Gastroesophageal sphincter (tissue), 4 donors: ENCODE data around the gene RDH16. TPM values are rescaled to one million over a fixed set of nuclear protein-coding genes. Genes with fewer than 3 reads are reported as not detected.
"Not testable (repeated sequence)": the region's sequence is repeated elsewhere in the genome, so short reads cannot be mapped to it uniquely, and the experiment has no call there.

Experiments used
- ATAC-seq: fragments of 150-250 bp; one replicate; pipeline ENCODE4 v1.9.1; 2016; ENCODE audit warnings: mild to moderate bottlenecking, moderate library complexity
- H3K27ac ChIP-seq, 4 donors: fragments of 200-600 bp; sonication (generic) in 3 of 4; 1 replicate in 3 of 4; 2 replicates in 1 of 4; pipeline ENCODE4 v1.5.1; 2016 to 2019
- H3K27me3 ChIP-seq: fragments of 200-600 bp; sonication (generic); one replicate; pipeline ENCODE4 v1.5.1; 2019
- H3K36me3 ChIP-seq, 2 donors: fragments of 200-600 bp; sonication (generic); one replicate each; pipeline ENCODE4 v1.5.1; 2019; ENCODE audit warnings: control low read depth in 1 of 2
- H3K4me1 ChIP-seq, 3 donors: fragments of 200-600 bp; sonication (generic); 1 replicate in 2 of 3; 2 replicates in 1 of 3; pipeline ENCODE4 v1.5.1; 2016 to 2019; ENCODE audit warnings: control low read depth in 2 of 3
- H3K4me3 ChIP-seq, 2 donors: fragments of 200-600 bp; sonication (generic); one replicate each; pipeline ENCODE4 v1.5.1; 2019; ENCODE audit warnings: mild to moderate bottlenecking in 1 of 2, moderate library complexity in 1 of 2
- H3K9me3 ChIP-seq, 3 donors: fragments of 200-600 bp; sonication (generic); one replicate each; pipeline ENCODE4 v1.5.1; 2017 to 2019; ENCODE audit warnings: control low read depth in 2 of 3
- EP300 ChIP-seq: sonication (generic); formaldehyde crosslinking; IDR thresholded peaks from one replicate; pipeline ENCODE4 v1.6.1; 2017; ENCODE audit warnings: antibody characterized with exemption, mild to moderate bottlenecking
- POLR2A ChIP-seq, 2 donors: fragments of 450-650 bp; IDR thresholded peaks; one replicate each; pipeline ENCODE4 v1.6.1; 2017; ENCODE audit warnings: antibody characterized with exemption in 2 of 2, mild to moderate bottlenecking in 2 of 2, moderate library complexity in 1 of 2
- POLR2AphosphoS5 ChIP-seq: sonication (generic); formaldehyde crosslinking; IDR thresholded peaks from one replicate; pipeline ENCODE4 v1.6.1; 2017; ENCODE audit warnings: antibody characterized with exemption
- WGBS, 2 donors: methylation state at CpG; one replicate each; pipeline ENCODE4 v1.1.5; 2018; ENCODE audit warnings: low coverage in 1 of 2; 5-methylcytosine and 5-hydroxymethylcytosine counted together
- total RNA-seq, 4 donors: library from RNA; depleted of rRNA; stranded (reverse); fragments of >200 nt; gene quantifications; one replicate each; pipeline ENCODE4 v1.1.0, GENCODE V29; 2016
- TF ChIP-seq, protein P1 (sequence below), 4 experiments: fragments of 200-600 bp in 2 of 4; fragments of 450-650 bp in 2 of 4; sonication (generic) in 1 of 4; IDR thresholded peaks; one replicate each; pipeline ENCODE4 v1.5.1; 2017 to 2019; ENCODE audit warnings: antibody characterized with exemption in 4 of 4, mild to moderate bottlenecking in 2 of 4, moderate library complexity in 2 of 4

Gene RDH16
- total RNA-seq, 4 donors from 2014 or later, result 0.22 to 0.81 (median 0.27) TPM; not detected in 1

DNA sequence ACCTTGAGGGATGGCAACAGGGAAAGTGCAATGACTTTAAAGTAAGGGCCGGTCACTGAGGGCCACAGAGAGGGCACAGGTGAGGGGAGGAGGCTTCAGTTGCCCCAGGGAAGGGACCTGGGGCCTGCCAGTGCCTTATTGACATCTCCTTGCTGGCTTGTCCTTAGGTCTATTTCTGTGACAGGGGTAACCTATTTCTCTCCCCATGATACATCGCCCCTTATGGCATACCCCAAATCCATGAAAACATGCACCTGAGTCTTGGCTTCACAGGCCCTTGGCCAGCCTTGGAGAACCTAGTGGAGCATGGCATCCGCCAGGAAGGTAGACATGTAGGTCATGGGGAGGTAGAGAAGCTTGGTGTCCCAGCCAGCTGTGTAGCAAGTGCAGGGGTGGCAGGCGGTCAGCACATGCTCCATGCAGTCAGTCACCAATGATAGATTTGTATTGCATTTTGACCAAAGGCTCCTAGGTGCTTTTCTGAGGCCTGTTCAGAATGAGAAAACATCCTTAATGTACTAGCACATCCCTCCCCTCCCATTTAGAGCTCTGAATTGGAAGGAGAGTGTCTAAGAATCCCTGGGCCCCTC, 23.6 kb upstream of the RDH16 start:
- Histone ChIP-seq H3K27me3 (no peaks in the 10 kb centered on the region), H3K4me1 (no peaks in the 10 kb centered on the region), H3K4me3 (no peak overlapping the region), H3K9me3 (no peaks in the 10 kb centered on the region), H3K27ac (no peak overlapping the region), H3K36me3 (no peaks in the 10 kb centered on the region)
- TF ChIP-seq EP300, result no peak
- no peak for TF ChIP-seq POLR2A (IDR thresholded peaks at IDR 0.05)
- TF ChIP-seq, protein P1, sequence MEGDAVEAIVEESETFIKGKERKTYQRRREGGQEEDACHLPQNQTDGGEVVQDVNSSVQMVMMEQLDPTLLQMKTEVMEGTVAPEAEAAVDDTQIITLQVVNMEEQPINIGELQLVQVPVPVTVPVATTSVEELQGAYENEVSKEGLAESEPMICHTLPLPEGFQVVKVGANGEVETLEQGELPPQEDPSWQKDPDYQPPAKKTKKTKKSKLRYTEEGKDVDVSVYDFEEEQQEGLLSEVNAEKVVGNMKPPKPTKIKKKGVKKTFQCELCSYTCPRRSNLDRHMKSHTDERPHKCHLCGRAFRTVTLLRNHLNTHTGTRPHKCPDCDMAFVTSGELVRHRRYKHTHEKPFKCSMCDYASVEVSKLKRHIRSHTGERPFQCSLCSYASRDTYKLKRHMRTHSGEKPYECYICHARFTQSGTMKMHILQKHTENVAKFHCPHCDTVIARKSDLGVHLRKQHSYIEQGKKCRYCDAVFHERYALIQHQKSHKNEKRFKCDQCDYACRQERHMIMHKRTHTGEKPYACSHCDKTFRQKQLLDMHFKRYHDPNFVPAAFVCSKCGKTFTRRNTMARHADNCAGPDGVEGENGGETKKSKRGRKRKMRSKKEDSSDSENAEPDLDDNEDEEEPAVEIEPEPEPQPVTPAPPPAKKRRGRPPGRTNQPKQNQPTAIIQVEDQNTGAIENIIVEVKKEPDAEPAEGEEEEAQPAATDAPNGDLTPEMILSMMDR (IDR thresholded peaks at IDR 0.05), result no peak
- no peak for TF ChIP-seq POLR2AphosphoS5
- no peak for ATAC-seq
- WGBS, 2 donors, result 70 to 94% methylated on average over 2 to 3 of the region's 4 CpGs

DNA sequence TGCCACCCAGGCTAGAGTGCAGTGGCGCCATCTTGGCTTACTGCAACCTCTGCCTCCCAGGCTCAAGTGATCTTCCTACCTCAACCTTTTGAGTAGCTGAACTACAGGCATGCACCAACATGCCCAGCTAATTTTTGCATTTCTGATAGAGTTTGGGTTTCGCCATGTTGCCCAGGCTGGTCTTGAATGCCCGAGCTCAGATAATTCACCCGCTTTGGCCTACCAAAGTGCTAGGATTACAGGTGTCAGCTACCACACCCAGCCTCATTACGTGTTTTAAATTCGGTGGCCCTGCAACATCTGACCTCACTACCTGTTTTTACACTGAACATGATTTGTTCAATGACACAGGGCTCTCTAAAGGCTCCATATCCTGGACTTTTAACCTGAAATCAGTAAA, 22.9 kb upstream of the RDH16 start:
- H3K4me3 ChIP-seq, result no peak overlapping the region
- no peaks in the 10 kb centered on the region for H3K9me3 ChIP-seq
- H3K27ac ChIP-seq, result no peak overlapping the region
- H3K4me1 ChIP-seq, result no peaks in the 10 kb centered on the region
- WGBS, 2 donors, result 97 to 100% methylated on average over 4 to 6 of the region's 6 CpGs
- no peak for ATAC-seq
- H3K27me3 ChIP-seq, result no peaks in the 10 kb centered on the region
- H3K36me3 ChIP-seq, result no peaks in the 10 kb centered on the region
- no peak for TF ChIP-seq EP300
- TF ChIP-seq, protein P1 (IDR thresholded peaks at IDR 0.05), result no peak

DNA sequence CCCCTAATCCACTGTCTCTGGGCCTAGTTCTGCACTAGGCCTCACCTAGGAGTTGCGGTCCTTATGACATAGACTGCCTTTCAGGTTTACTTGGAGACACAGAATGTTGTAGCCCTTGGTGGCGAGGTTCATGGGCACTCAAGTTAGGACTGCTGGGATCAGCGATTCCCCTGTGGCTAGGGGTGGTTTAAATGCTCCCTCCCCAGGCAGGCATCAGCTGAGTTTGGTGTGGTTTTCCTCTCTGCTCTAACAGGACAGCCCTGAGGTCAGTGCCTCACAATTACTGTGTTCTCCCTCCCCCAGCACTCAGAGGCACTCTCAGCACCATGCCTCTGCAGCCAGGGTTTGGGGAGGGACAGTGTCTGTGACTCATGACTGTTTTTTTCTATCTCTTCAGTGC, 22.2 kb upstream of the RDH16 start:
- Histone ChIP-seq H3K27me3 (no peaks in the 10 kb centered on the region), H3K4me3 (no peak overlapping the region), H3K27ac (no peak overlapping the region), H3K36me3 (no peaks in the 10 kb centered on the region), H3K4me1 (no peaks in the 10 kb centered on the region), H3K9me3 (no peaks in the 10 kb centered on the region)
- no peak for ATAC-seq
- TF ChIP-seq POLR2AphosphoS5 (no peak), POLR2A (IDR thresholded peaks at IDR 0.05) (no peak), EP300 (no peak)
- TF ChIP-seq, protein P1 (IDR thresholded peaks at IDR 0.05), result no peak
- 100% methylated on average over 1 of the region's 3 CpGs; no CpG with 5 or more reads in 1 of the 2 donors for WGBS, 2 donors

DNA sequence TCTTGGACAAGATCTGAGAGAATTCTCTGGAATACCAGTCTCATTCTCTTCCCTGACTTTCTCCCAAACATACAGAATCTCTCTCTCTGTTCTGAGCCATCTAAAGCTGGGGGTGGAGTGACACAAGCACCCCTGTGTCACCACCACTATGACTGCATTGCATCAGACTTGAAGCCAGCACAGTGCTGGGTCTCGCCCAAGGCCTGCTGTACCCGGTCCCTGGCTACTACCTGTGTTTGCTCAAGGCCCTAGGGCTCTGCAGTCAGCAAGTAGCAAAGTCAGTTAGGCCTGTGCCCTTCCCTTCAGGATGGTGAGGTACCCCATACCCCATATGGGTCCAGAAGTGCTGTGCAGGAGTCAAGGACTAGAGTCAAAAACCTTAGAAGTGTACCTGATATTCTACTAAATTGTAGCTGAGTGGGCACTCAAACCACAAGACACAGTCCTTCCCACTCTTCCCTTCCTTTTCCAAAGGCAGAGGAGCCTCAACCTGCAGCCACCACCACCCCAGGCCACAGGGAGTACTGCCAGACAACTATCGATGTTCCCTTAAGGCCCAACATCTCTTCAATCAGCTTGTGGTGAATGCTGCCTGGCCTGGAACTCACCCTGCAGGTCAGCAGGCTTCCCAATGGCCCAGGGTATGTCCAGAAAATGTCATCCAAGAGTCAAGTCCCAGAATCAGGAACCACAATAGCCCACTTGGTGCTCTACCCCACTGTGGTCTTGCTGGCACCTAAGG, 21.2 kb upstream of the RDH16 start:
- no CpG with 5 or more reads among the region's 3 CpGs for WGBS, 2 donors
- ATAC-seq, result no peak
- no peaks in the 10 kb centered on the region for H3K27me3 ChIP-seq
- H3K9me3 ChIP-seq, result no peaks in the 10 kb centered on the region
- H3K4me1 ChIP-seq, result no peaks in the 10 kb centered on the region
- no peaks in the 10 kb centered on the region for H3K36me3 ChIP-seq
- TF ChIP-seq, protein P1 (IDR thresholded peaks at IDR 0.05), result no peak
- TF ChIP-seq POLR2A (IDR thresholded peaks at IDR 0.05) (no peak), EP300 (no peak), POLR2AphosphoS5 (no peak)
- H3K4me3 ChIP-seq, result no peak overlapping the region
- no peak overlapping the region for H3K27ac ChIP-seq

DNA sequence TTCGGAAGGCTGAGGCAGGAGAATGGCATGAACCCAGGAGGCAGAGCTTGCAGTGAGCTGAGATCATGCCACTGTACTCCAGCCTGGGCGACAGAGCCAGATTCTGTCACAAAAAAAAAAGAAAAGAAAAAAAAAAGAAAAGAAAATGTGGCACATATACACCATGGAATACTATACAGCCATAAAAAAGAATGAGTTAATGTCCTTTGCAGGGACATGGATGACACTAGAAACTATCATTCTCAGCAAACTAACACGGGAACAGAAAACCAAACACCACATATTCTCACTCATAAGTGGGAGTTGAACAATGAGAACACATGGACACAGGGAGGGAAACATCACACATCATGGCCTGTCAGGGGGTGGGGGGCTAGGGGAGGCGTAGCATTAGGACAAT, 20.0 kb upstream of the RDH16 start:
- H3K4me3 ChIP-seq, H3K4me1 ChIP-seq, ATAC-seq, H3K27me3 ChIP-seq, H3K36me3 ChIP-seq, H3K27ac ChIP-seq, H3K9me3 ChIP-seq: not testable (repeated sequence)
- WGBS, 2 donors, result 58 to 80% methylated on average over 2 to 3 of the region's 4 CpGs

DNA sequence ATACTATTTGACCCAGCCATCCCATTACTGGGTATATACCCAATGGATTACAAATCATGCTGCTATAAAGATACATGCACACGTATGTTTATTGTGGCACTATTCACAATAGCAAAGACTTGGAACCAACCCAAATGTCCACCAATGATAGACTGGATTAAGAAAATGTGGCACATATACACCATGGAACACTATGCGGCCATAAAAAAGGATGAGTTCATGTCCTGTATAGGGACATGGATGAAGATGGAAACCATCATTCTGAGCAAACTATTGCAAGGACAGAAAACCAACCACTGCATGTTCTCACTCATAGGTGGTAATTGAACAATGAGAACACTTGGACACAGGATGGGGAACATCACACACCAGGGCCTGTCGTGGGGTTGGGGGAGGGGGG, 16.8 kb upstream of the RDH16 start:
- not testable (repeated sequence) for H3K4me3 ChIP-seq, H3K27ac ChIP-seq, H3K36me3 ChIP-seq, ATAC-seq, H3K4me1 ChIP-seq, H3K9me3 ChIP-seq, H3K27me3 ChIP-seq
- WGBS, 2 donors, result 64 to 81% methylated on average over 2 to 3 of the region's 3 CpGs

DNA sequence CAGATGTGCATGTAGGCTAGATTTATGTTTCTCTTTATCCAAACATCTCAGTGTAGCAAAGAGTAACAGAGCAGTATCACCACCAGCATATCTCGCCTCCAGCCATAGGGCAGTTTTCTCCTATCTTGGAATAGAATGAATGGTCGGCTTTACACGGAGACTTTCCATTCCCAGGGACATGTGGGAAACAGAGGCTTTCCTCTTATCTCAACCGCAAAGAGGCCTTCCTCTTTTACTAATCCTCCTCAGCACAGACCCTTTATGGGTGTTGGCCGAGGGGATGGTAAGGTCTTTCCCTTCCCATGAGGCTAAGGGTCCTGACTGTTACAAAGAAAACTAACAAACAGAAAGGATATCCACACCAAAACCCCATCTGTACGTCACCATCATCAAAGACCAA, 11.5 kb upstream of the RDH16 start:
- H3K36me3 ChIP-seq, H3K4me3 ChIP-seq, H3K27ac ChIP-seq, H3K27me3 ChIP-seq, ATAC-seq, H3K4me1 ChIP-seq, H3K9me3 ChIP-seq: not testable (repeated sequence)
- WGBS, 2 donors, result 55 to 83% methylated on average over 2 to 5 of the region's 6 CpGs

DNA sequence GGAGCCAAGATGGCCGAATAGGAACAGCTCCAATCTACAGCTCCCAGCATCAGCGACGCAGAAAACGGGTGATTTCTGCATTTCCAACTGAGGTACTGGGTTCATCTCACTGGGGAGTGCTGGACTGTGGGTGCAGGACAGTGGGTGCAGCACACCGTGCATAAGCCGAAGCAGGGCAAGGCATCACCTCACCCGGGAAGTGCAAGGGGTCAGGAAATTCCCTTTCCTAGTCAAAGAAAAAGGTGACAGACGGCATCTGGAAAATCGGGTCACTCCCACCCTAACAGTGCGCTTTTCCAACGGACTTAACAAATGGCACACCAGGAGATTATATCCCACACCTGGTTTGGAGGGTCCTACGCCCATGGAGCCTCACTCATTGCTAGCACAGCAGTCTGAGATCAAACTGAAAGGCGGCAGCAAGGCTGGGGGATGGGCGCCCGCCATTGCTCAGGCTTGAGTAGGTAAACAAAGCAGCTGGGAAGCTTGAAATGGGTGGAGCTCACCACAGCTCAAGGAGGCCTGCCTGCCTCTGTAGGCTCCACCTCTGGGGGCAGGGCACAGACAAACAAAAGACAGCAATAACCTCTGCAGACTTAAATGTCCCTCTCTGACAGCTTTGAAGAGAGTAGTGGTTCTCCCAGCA, 8.7 kb upstream of the RDH16 start:
- not testable (repeated sequence) for H3K4me1 ChIP-seq, ATAC-seq, H3K9me3 ChIP-seq, H3K4me3 ChIP-seq, H3K27me3 ChIP-seq, H3K27ac ChIP-seq, H3K36me3 ChIP-seq
- WGBS, 2 donors, result 87 to 89% methylated on average over 8 to 9 of the region's 15 CpGs
